ENCODE results near the gene MAP7D3.

The MAP7D3 gene

GRCh38 chrX:136204571-136204970 is 46.6 kb downstream of the MAP7D3 start:
- H3K9ac ChIP-seq (ENCODE audit: low read length): no peak overlapping the region
- H2AFZ ChIP-seq (ENCODE audit: low read length): no peak overlapping the region
- no peaks in the 10 kb centered on the region for H3K27me3 ChIP-seq (replicated peaks; ENCODE audit: insufficient read depth, low read length)
- H3K36me3 ChIP-seq (replicated peaks; ENCODE audit: insufficient read depth, low read length): no peaks in the 10 kb centered on the region
- no peak overlapping the region for H3K27ac ChIP-seq (ENCODE audit: low read length)
- no peaks in the 10 kb centered on the region for H3F3A ChIP-seq (ENCODE audit: insufficient read depth, low read length)
- H3K4me1 ChIP-seq (ENCODE audit: low read length): peaks cover 18% of the 10 kb centered on the region
- H3K4me2 ChIP-seq (ENCODE audit: low read depth, low read length): no peak overlapping the region
- H4K20me1 ChIP-seq (ENCODE audit: insufficient read depth, low read length): no peaks in the 10 kb centered on the region
- H3K9me3 ChIP-seq (replicated peaks; ENCODE audit: insufficient read depth, low read length): no peaks in the 10 kb centered on the region
- peaks cover 8% of the 10 kb centered on the region; the same call in 1 of the 2 replicates for H3K79me2 ChIP-seq (ENCODE audit: low read length)
- H3K4me3 ChIP-seq (ENCODE audit: low read length): no peak overlapping the region
- DNase-seq: no peak
- TF ChIP-seq EZH2phosphoT487 (IDR thresholded peaks at IDR 0.05; ENCODE audit: low read length): no peak
- no peak for TF ChIP-seq CTCF (IDR thresholded peaks at IDR 0.05; ENCODE audit: low read length)
- TF ChIP-seq EZH2 (optimal IDR thresholded peaks at IDR 0.05; ENCODE audit: low read depth, low read length): no peak
- no peaks in the 10 kb centered on the region for H3K9me2 ChIP-seq (replicated peaks; ENCODE audit: insufficient read depth, low read length)

- Histone ChIP-seq H3K36me3 (replicated peaks; ENCODE audit: insufficient read depth, low read length) (no peaks in the 10 kb centered on the region), H3K4me3 (ENCODE audit: low read length) (no peak overlapping the region), H3K27me3 (replicated peaks; ENCODE audit: insufficient read depth, low read length) (no peaks in the 10 kb centered on the region), H4K20me1 (ENCODE audit: insufficient read depth, low read length) (no peaks in the 10 kb centered on the region), H3K9me3 (replicated peaks; ENCODE audit: insufficient read depth, low read length) (no peaks in the 10 kb centered on the region), H3K9ac (ENCODE audit: low read length) (no peak overlapping the region), H2AFZ (ENCODE audit: low read length) (no peak overlapping the region), H3K4me1 (ENCODE audit: low read length) (peaks cover 18% of the 10 kb centered on the region), H3K4me2 (ENCODE audit: low read depth, low read length) (no peak overlapping the region), H3F3A (ENCODE audit: insufficient read depth, low read length) (no peaks in the 10 kb centered on the region), H3K79me2 (ENCODE audit: low read length) (peaks cover 8% of the 10 kb centered on the region; the same call in 1 of the 2 replicates), H3K27ac (ENCODE audit: low read length) (no peak overlapping the region), H3K9me2 (replicated peaks; ENCODE audit: insufficient read depth, low read length) (no peaks in the 10 kb centered on the region)
- no peak for TF ChIP-seq EZH2 (optimal IDR thresholded peaks at IDR 0.05; ENCODE audit: low read depth, low read length)
- DNase-seq: no peak
Observed at GRCh38 chrX:136203951-136204350, 47.2 kb downstream of the MAP7D3 start.

GRCh38 chrX:136203438-136203837 is 47.8 kb downstream of the MAP7D3 start:
- no peak overlapping the region for H3K27ac ChIP-seq (ENCODE audit: low read length)
- no peaks in the 10 kb centered on the region for H3K9me2 ChIP-seq (replicated peaks; ENCODE audit: insufficient read depth, low read length)
- peaks cover 8% of the 10 kb centered on the region; the same call in 1 of the 2 replicates for H3K79me2 ChIP-seq (ENCODE audit: low read length)
- no peak for DNase-seq
- H3K27me3 ChIP-seq (replicated peaks; ENCODE audit: insufficient read depth, low read length): no peaks in the 10 kb centered on the region
- TF ChIP-seq CTCF (IDR thresholded peaks at IDR 0.05; ENCODE audit: low read length) (no peak), EZH2 (optimal IDR thresholded peaks at IDR 0.05; ENCODE audit: low read depth, low read length) (no peak), EZH2phosphoT487 (IDR thresholded peaks at IDR 0.05; ENCODE audit: low read length) (no peak)
- H3K36me3 ChIP-seq (replicated peaks; ENCODE audit: insufficient read depth, low read length): no peaks in the 10 kb centered on the region
- no peak overlapping the region for H2AFZ ChIP-seq (ENCODE audit: low read length)
- no peaks in the 10 kb centered on the region for H4K20me1 ChIP-seq (ENCODE audit: insufficient read depth, low read length)
- H3K4me3 ChIP-seq (ENCODE audit: low read length): no peak overlapping the region
- H3K9ac ChIP-seq (ENCODE audit: low read length): no peak overlapping the region
- H3F3A ChIP-seq (ENCODE audit: insufficient read depth, low read length): no peaks in the 10 kb centered on the region
- no peaks in the 10 kb centered on the region for H3K9me3 ChIP-seq (replicated peaks; ENCODE audit: insufficient read depth, low read length)
- H3K4me1 ChIP-seq (ENCODE audit: low read length): peaks cover 18% of the 10 kb centered on the region
- H3K4me2 ChIP-seq (ENCODE audit: low read depth, low read length): no peak overlapping the region

GRCh38 chrX:136202889-136203288 is 48.3 kb downstream of the MAP7D3 start:
- TF ChIP-seq EZH2phosphoT487 (IDR thresholded peaks at IDR 0.05; ENCODE audit: low read length) (no peak), EZH2 (optimal IDR thresholded peaks at IDR 0.05; ENCODE audit: low read depth, low read length) (no peak), CTCF (IDR thresholded peaks at IDR 0.05; ENCODE audit: low read length) (no peak)
- no peaks in the 10 kb centered on the region for H3K9me2 ChIP-seq (replicated peaks; ENCODE audit: insufficient read depth, low read length)
- H3K4me3 ChIP-seq (ENCODE audit: low read length): no peak overlapping the region
- H3K36me3 ChIP-seq (replicated peaks; ENCODE audit: insufficient read depth, low read length): no peaks in the 10 kb centered on the region
- H3K9me3 ChIP-seq (replicated peaks; ENCODE audit: insufficient read depth, low read length): no peaks in the 10 kb centered on the region
- H2AFZ ChIP-seq (ENCODE audit: low read length): no peak overlapping the region
- no peak overlapping the region for H3K9ac ChIP-seq (ENCODE audit: low read length)
- H3K27ac ChIP-seq (ENCODE audit: low read length): no peak overlapping the region
- H3K27me3 ChIP-seq (replicated peaks; ENCODE audit: insufficient read depth, low read length): no peaks in the 10 kb centered on the region
- peaks cover 8% of the 10 kb centered on the region; the same call in 1 of the 2 replicates for H3K79me2 ChIP-seq (ENCODE audit: low read length)
- H4K20me1 ChIP-seq (ENCODE audit: insufficient read depth, low read length): no peaks in the 10 kb centered on the region
- H3F3A ChIP-seq (ENCODE audit: insufficient read depth, low read length): no peaks in the 10 kb centered on the region
- peaks cover 18% of the 10 kb centered on the region for H3K4me1 ChIP-seq (ENCODE audit: low read length)
- H3K4me2 ChIP-seq (ENCODE audit: low read depth, low read length): no peak overlapping the region
- no peak for DNase-seq
